Astrocyte (in vitro differentiated cells and primary cell): ENCODE results near the gene SMIM44. TPM values are rescaled to one million over a fixed set of nuclear protein-coding genes. Genes with fewer than 3 reads are reported as not detected.

Experiments
- DNase-seq: peaks from one replicate; pipeline ENCODE4 v3.0.0-alpha.2; 2010; ENCODE audit warnings: low read depth
- FAIRE-seq: peaks from 2 replicates; lab custom pipeline; 2011; peaks lifted over from hg19 to GRCh38; lab: Jason Lieb, UNC
- H2AFZ ChIP-seq: 2 replicates; pipeline ENCODE4 v1.6.0; 2012; ENCODE audit warnings: low read depth, low read length, inconsistent platforms
- H3K27ac ChIP-seq: 2 replicates; pipeline ENCODE4 v1.5.1; 2011; ENCODE audit warnings: low read depth, low read length, inconsistent platforms
- H3K27me3 ChIP-seq: 2 replicates; pipeline ENCODE4 v1.6.0; 2011; ENCODE audit warnings: low read length, inconsistent platforms; ENCODE audit not compliant: insufficient read depth
- H3K36me3 ChIP-seq: 2 replicates; pipeline ENCODE4 v1.5.1; 2011; ENCODE audit warnings: low read length, inconsistent platforms; ENCODE audit not compliant: insufficient read depth
- H3K4me1 ChIP-seq: 2 replicates; pipeline ENCODE4 v1.5.1; 2011; ENCODE audit warnings: low read length, inconsistent platforms; ENCODE audit not compliant: insufficient read depth
- H3K4me2 ChIP-seq: 2 replicates; pipeline ENCODE4 v1.6.0; 2012; ENCODE audit warnings: low read length, inconsistent platforms
- H3K4me3 ChIP-seq: 2 replicates; pipeline ENCODE4 v1.5.1; 2011; ENCODE audit warnings: low read depth, mild to moderate bottlenecking, low read length, inconsistent platforms; ENCODE audit not compliant: insufficient read depth
- H3K79me2 ChIP-seq: 2 replicates; pipeline ENCODE4 v1.6.0; 2012; ENCODE audit warnings: mild to moderate bottlenecking, low read length, inconsistent platforms; ENCODE audit not compliant: insufficient read depth
- H3K9ac ChIP-seq: 2 replicates; pipeline ENCODE4 v1.6.0; 2012; ENCODE audit warnings: mild to moderate bottlenecking, low read length, inconsistent platforms
- H3K9me3 ChIP-seq: 2 replicates; pipeline ENCODE4 v1.5.1; 2012; ENCODE audit warnings: low read depth, mild to moderate bottlenecking, low read length, inconsistent platforms; ENCODE audit not compliant: insufficient read depth
- H4K20me1 ChIP-seq: 2 replicates; pipeline ENCODE4 v1.6.0; 2012; ENCODE audit warnings: low read length, inconsistent platforms; ENCODE audit not compliant: insufficient read depth
- H3K27ac Mint-ChIP-seq: one replicate; pipeline ENCODE4 v1.8.0; 2021; ENCODE audit warnings: mild to moderate bottlenecking, mixed read lengths; ENCODE audit not compliant: unreplicated experiment
- H3K27me3 Mint-ChIP-seq: one replicate; pipeline ENCODE4 v1.8.0; 2021; ENCODE audit warnings: low read depth, mixed read lengths; ENCODE audit not compliant: unreplicated experiment
- H3K36me3 Mint-ChIP-seq: one replicate; pipeline ENCODE4 v1.8.0; 2021; ENCODE audit warnings: low read depth, mixed read lengths; ENCODE audit not compliant: unreplicated experiment
- H3K4me1 Mint-ChIP-seq: one replicate; pipeline ENCODE4 v1.8.0; 2021; ENCODE audit warnings: low read depth, mixed read lengths; ENCODE audit not compliant: unreplicated experiment
- H3K4me3 Mint-ChIP-seq: one replicate; pipeline ENCODE4 v1.8.0; 2021; ENCODE audit warnings: mild to moderate bottlenecking, moderate library complexity, mixed read lengths; ENCODE audit not compliant: unreplicated experiment
- H3K9me3 Mint-ChIP-seq: one replicate; pipeline ENCODE4 v1.8.0; 2021; ENCODE audit warnings: mild to moderate bottlenecking, mixed read lengths; ENCODE audit not compliant: unreplicated experiment
- EZH2 ChIP-seq: IDR thresholded peaks from 2 replicates; pipeline ENCODE4 v1.6.1; 2012; ENCODE audit warnings: mild to moderate bottlenecking, low read length, inconsistent platforms; ENCODE audit not compliant: insufficient read depth
- total RNA-seq: library from RNA; stranded (reverse); gene quantifications from 2 replicates; pipeline ENCODE4 v1.2.1, GENCODE V29; 2021
- TF ChIP-seq, protein P1 (sequence below): IDR thresholded peaks from 2 replicates; pipeline ENCODE4 v1.5.1; 2011; ENCODE audit warnings: low read depth, mild to moderate bottlenecking, inconsistent platforms, low read length, moderate library complexity; ENCODE audit not compliant: insufficient read depth

The SMIM44 gene
- total RNA-seq, 1 donor from 2014 or later = not detected

- TF ChIP-seq EZH2 = no peak
- TF ChIP-seq, protein P1, sequence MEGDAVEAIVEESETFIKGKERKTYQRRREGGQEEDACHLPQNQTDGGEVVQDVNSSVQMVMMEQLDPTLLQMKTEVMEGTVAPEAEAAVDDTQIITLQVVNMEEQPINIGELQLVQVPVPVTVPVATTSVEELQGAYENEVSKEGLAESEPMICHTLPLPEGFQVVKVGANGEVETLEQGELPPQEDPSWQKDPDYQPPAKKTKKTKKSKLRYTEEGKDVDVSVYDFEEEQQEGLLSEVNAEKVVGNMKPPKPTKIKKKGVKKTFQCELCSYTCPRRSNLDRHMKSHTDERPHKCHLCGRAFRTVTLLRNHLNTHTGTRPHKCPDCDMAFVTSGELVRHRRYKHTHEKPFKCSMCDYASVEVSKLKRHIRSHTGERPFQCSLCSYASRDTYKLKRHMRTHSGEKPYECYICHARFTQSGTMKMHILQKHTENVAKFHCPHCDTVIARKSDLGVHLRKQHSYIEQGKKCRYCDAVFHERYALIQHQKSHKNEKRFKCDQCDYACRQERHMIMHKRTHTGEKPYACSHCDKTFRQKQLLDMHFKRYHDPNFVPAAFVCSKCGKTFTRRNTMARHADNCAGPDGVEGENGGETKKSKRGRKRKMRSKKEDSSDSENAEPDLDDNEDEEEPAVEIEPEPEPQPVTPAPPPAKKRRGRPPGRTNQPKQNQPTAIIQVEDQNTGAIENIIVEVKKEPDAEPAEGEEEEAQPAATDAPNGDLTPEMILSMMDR = no peak
- Histone ChIP-seq H3K4me3 (no peak overlapping the region), H3K4me2 (no peak overlapping the region), H3K79me2 (no peaks in the 10 kb centered on the region), H3K9me3 (no peaks in the 10 kb centered on the region), H3K9ac (no peak overlapping the region), H3K4me1 (no peaks in the 10 kb centered on the region), H4K20me1 (peaks cover 3% of the 10 kb centered on the region), H3K27ac (no peak overlapping the region), H3K36me3 (no peaks in the 10 kb centered on the region), H2AFZ (no peak overlapping the region), H3K27me3 (peaks cover 7% of the 10 kb centered on the region)
- no peak overlapping the region for H3K27ac Mint-ChIP-seq
- H3K4me1 Mint-ChIP-seq = no peaks in the 10 kb centered on the region
- DNase-seq (no peak), FAIRE-seq (no peak)
- H3K4me3 Mint-ChIP-seq = no peak overlapping the region
- H3K27me3 Mint-ChIP-seq = peaks cover 16% of the 10 kb centered on the region
- peaks cover 3% of the 10 kb centered on the region for H3K9me3 Mint-ChIP-seq
- H3K36me3 Mint-ChIP-seq = no peaks in the 10 kb centered on the region
These were observed 7.8 kb downstream of the SMIM44 start for GRCh38 chr19:3475449-3475848.

GRCh38 chr19:3474614-3475013 is 8.6 kb downstream of the SMIM44 start:
- Mint-ChIP-seq H3K27ac (no peak overlapping the region), H3K9me3 (peaks cover 3% of the 10 kb centered on the region), H3K4me3 (no peak overlapping the region), H3K4me1 (no peaks in the 10 kb centered on the region), H3K27me3 (peaks cover 22% of the 10 kb centered on the region), H3K36me3 (no peaks in the 10 kb centered on the region)
- Histone ChIP-seq H3K4me3 (no peak overlapping the region), H3K27me3 (peaks cover 7% of the 10 kb centered on the region), H4K20me1 (peaks cover 3% of the 10 kb centered on the region), H3K9me3 (no peaks in the 10 kb centered on the region), H3K9ac (no peak overlapping the region), H3K79me2 (no peaks in the 10 kb centered on the region), H2AFZ (no peak overlapping the region), H3K36me3 (no peaks in the 10 kb centered on the region), H3K4me1 (no peaks in the 10 kb centered on the region), H3K4me2 (no peak overlapping the region), H3K27ac (no peak overlapping the region)
- no peak for FAIRE-seq
- DNase-seq = no peak
- TF ChIP-seq, protein P1 = no peak

- Mint-ChIP-seq H3K27ac (no peak overlapping the region), H3K36me3 (no peaks in the 10 kb centered on the region), H3K4me3 (no peak overlapping the region), H3K9me3 (peaks cover 3% of the 10 kb centered on the region), H3K27me3 (peaks cover 22% of the 10 kb centered on the region), H3K4me1 (no peaks in the 10 kb centered on the region)
- TF ChIP-seq EZH2 = no peak
- TF ChIP-seq, protein P1 = no peak
- Histone ChIP-seq H3K27me3 (peaks cover 7% of the 10 kb centered on the region), H3K9ac (no peak overlapping the region), H3K4me1 (no peaks in the 10 kb centered on the region), H2AFZ (no peak overlapping the region), H3K79me2 (no peaks in the 10 kb centered on the region), H3K4me3 (no peak overlapping the region), H3K36me3 (no peaks in the 10 kb centered on the region), H3K4me2 (no peak overlapping the region), H4K20me1 (peaks cover 3% of the 10 kb centered on the region), H3K27ac (no peak overlapping the region), H3K9me3 (no peaks in the 10 kb centered on the region)
- DNase-seq (no peak), FAIRE-seq (no peak)
These were observed 9.2 kb downstream of the SMIM44 start for GRCh38 chr19:3474010-3474409.
